A673 (cell line): Measurements from ENCODE around the gene OSGEP. TPM values are rescaled to one million over a fixed set of nuclear protein-coding genes. Genes with fewer than 3 reads are reported as not detected.

ENCODE experiments used
- BruUV-seq: library from RNA; stranded (reverse); fragments of 400-500 nt; replicated peaks from 2 replicates; lab custom pipeline; 2021; lab: Mats Ljungman, UMichigan
- CTCF ChIA-PET: fragments of 300-600 bp; sonication (Branson Sonifier 250); formaldehyde crosslinking; loops from one replicate; lab custom pipeline; 2022; ENCODE audit warnings: antibody characterized with exemption; lab: Charles Lee
- POLR2A ChIA-PET: fragments of 300-600 bp; sonication (Branson Sonifier 250); formaldehyde crosslinking; loops from one replicate; lab custom pipeline; 2022; ENCODE audit warnings: antibody characterized with exemption; ENCODE audit not compliant: low non-redundant PET; lab: Charles Lee
- DNase-seq: peaks from one replicate; pipeline ENCODE4 v3.0.0-alpha.2; 2015; ENCODE audit warnings: low spot score
- H3K27ac ChIP-seq: fragments of 200-600 bp; sonication (generic); 2 replicates; pipeline ENCODE4 v1.5.1; 2016; ENCODE audit warnings: mixed run types, low read depth, mild to moderate bottlenecking, mixed read lengths, antibody characterized with exemption, low read length; ENCODE audit not compliant: poor library complexity, severe bottlenecking
- H3K27me3 ChIP-seq: fragments of 200-600 bp; sonication (generic); replicated peaks from 2 replicates; pipeline ENCODE4 v1.6.1; 2017; ENCODE audit warnings: mixed run types, low read depth, mild to moderate bottlenecking, mixed read lengths, antibody characterized with exemption, low read length; ENCODE audit not compliant: insufficient read depth, poor library complexity
- H3K36me3 ChIP-seq: fragments of 200-600 bp; sonication (generic); 2 replicates; pipeline ENCODE4 v1.6.1; 2016; ENCODE audit warnings: mixed run types, mild to moderate bottlenecking, mixed read lengths, antibody characterized with exemption, low read length; ENCODE audit not compliant: insufficient read depth, poor library complexity, severe bottlenecking
- H3K4me1 ChIP-seq: fragments of 200-600 bp; sonication (generic); 2 replicates; pipeline ENCODE4 v1.6.1; 2017; ENCODE audit warnings: mixed run types, mild to moderate bottlenecking, mixed read lengths, antibody characterized with exemption, low read length; ENCODE audit not compliant: insufficient read depth, poor library complexity, severe bottlenecking
- H3K4me3 ChIP-seq: fragments of 200-600 bp; sonication (generic); 2 replicates; pipeline ENCODE4 v1.5.1; 2016; ENCODE audit warnings: low read depth, mixed run types, mild to moderate bottlenecking, mixed read lengths, low read length; ENCODE audit not compliant: poor library complexity, severe bottlenecking
- H3K9me3 ChIP-seq: fragments of 200-600 bp; sonication (generic); 2 replicates; pipeline ENCODE4 v1.6.1; 2016; ENCODE audit warnings: mixed run types, low read depth, mild to moderate bottlenecking, mixed read lengths, antibody characterized with exemption, low read length; ENCODE audit not compliant: poor library complexity, severe bottlenecking
- EZH2 ChIP-seq: fragments of 200-600 bp; sonication (generic); IDR thresholded peaks from 2 replicates; pipeline ENCODE4 v1.6.1; 2017; ENCODE audit warnings: borderline replicate concordance, low read depth, mild to moderate bottlenecking, mixed read lengths, antibody characterized with exemption, low read length; ENCODE audit not compliant: poor library complexity, severe bottlenecking
- intact Hi-C: fragments of 100-400 bp; cut with micrococcal nuclease; formaldehyde crosslinking; loops from one replicate; pipeline ENCODE4 v1.10.0; 2022; ENCODE audit not compliant: unreplicated experiment
- total RNA-seq: library from RNA; stranded (reverse); gene quantifications from 2 replicates; pipeline ENCODE4 v1.2.3, GENCODE V29; 2021
- TF ChIP-seq, protein P1 (sequence below): fragments of 300-800, 200-600 bp; sonication (generic); conservative IDR thresholded peaks from 2 replicates; pipeline ENCODE4 v1.5.1; 2017; ENCODE audit warnings: low read depth, mild to moderate bottlenecking, antibody characterized with exemption, low read length, moderate library complexity, mixed read lengths

The OSGEP gene
- total RNA-seq, 1 experiment from 2014 or later, result 67.8 TPM

DNA sequence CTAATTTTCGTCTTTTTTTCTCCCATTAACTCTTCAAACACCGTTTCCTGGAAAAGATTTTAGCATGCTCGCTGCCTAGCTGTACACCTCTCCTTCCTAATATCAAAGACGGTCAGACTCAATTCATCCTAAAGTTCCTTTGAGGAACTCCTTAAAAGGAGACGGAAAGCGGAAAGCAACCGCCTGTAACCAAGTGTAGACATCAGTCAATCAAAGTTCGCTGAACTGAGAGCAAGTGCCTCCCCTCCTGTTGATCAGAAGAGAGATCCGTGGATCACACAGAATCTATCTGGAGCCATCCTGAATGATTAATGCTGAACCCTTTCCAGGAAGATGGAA, 40.9 kb downstream of the OSGEP start:
- no peaks in the 10 kb centered on the region for H3K9me3 ChIP-seq
- no peaks in the 10 kb centered on the region for H3K36me3 ChIP-seq
- H3K4me1 ChIP-seq, result peaks cover 13% of the 10 kb centered on the region
- CTCF ChIA-PET, result interaction anchor here (0.6 kb wide), 1 partner anchor 288 kb away, joined by 6 read pairs; no protein-coding TSS in a partner anchor
- peak overlapping the region; percentile 85 for H3K27ac ChIP-seq
- peak overlapping the region; percentile 78 for H3K4me3 ChIP-seq
- POLR2A ChIA-PET, result no interaction called here
- intact Hi-C loops, result loop anchor here (2.0 to 5.0 kb wide), 2 partner anchors 195 to 269 kb away; partner anchors contain the start of gene RNASE4
- no peaks in the 10 kb centered on the region for H3K27me3 ChIP-seq
- TSS peak; percentile 90 for BruUV-seq
- TF ChIP-seq EZH2, result no peak
- TF ChIP-seq, protein P1, sequence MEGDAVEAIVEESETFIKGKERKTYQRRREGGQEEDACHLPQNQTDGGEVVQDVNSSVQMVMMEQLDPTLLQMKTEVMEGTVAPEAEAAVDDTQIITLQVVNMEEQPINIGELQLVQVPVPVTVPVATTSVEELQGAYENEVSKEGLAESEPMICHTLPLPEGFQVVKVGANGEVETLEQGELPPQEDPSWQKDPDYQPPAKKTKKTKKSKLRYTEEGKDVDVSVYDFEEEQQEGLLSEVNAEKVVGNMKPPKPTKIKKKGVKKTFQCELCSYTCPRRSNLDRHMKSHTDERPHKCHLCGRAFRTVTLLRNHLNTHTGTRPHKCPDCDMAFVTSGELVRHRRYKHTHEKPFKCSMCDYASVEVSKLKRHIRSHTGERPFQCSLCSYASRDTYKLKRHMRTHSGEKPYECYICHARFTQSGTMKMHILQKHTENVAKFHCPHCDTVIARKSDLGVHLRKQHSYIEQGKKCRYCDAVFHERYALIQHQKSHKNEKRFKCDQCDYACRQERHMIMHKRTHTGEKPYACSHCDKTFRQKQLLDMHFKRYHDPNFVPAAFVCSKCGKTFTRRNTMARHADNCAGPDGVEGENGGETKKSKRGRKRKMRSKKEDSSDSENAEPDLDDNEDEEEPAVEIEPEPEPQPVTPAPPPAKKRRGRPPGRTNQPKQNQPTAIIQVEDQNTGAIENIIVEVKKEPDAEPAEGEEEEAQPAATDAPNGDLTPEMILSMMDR, result no peak
- peak; percentile 18 for DNase-seq

DNA sequence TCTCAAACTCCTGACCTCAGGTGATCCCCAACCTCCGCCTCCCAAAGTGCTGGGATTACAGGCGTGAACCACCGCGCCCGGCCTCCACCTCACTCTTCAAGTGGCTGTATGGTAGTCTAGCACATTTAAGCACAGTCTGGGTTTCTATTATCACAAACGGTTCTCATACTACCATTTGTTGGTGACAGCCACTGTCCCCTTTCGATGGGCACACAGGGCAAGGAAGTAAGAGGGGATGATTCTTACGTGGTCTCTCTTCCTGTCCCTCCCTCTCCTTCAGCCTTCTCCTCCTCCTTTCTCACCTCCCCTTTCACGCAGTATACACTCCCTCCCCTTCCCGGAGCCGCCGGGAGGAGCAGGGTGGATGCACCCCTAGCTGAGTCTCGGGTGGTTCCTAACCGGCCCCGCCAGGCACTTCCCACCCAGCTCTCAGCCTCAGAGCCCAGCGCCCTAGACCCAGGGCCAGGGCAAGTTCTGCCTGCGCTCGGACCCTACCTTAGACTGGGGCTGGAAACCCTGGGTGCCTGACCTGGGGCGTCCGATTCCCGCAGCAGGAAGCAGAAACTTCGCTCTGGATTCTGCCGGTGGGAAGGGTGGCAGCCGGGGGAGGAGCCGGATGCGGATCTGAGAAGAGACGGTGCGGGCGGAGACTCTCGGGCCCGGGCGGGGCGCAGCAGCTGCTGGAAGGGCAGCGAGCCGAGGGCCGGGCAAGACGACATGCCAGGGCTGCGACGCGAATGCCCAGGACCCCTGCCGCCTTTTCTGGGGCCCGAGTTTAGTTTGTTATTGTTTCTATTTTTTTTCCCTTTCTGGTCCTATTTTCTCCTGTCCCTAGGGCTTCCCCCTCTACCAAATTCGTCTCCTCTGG, 41.5 kb downstream of the OSGEP start, which contains the start of gene TEP1:
Gene TEP1 (minus strand): TSS at position 626 of the 868 bp plus-strand sequence. CDS start 5,062 bp downstream, outside the sequence.
- Histone ChIP-seq H3K27ac (peak within 1 kb of the TSS; percentile 85), H3K27me3 (no peaks in the 10 kb centered on the region), H3K9me3 (no peaks in the 10 kb centered on the region), H3K36me3 (peaks cover under 1% of the 10 kb centered on the region), H3K4me3 (peak within 1 kb of the TSS; percentile 78), H3K4me1 (peaks cover 13% of the 10 kb centered on the region)
- DNase-seq, result peak; percentile 89
- BruUV-seq, result TSS peak; percentile 65
- POLR2A ChIA-PET, result interaction anchor here (0.6 to 0.9 kb wide), 3 partner anchors 49 to 71 kb away, joined by 4 to 6 read pairs (median 5); no protein-coding TSS in a partner anchor
- intact Hi-C loops, result loop anchor here (2.0 to 5.0 kb wide), 2 partner anchors 196 to 269 kb away; partner anchors contain the start of gene RNASE4
- CTCF ChIA-PET, result interaction anchor here (0.6 kb wide), 1 partner anchor 289 kb away, joined by 6 read pairs; no protein-coding TSS in a partner anchor
- TF ChIP-seq EZH2, result no peak
- TF ChIP-seq, protein P1, result no peak

DNA sequence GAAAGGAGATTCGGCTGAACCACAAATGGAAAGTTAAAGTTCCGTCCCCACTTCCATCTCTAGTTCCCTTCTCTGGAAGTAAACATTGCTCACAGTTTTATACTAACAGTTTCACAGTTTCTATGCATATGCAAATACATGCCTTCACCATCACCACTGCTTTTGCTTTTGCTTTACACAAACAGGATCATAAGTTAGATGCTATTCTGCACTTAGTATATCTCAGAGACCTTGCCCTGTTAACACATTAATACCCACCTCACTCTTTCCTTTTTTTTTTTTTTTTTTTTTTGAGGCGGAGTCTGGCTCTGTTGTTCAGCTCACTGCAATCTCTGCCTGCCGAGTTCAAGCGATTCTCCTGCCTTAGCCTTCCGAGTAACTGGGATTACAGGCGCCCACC, 42.2 kb downstream of the OSGEP start:
- Histone ChIP-seq H3K27ac (no peak overlapping the region), H3K27me3 (no peaks in the 10 kb centered on the region), H3K4me1 (peaks cover 13% of the 10 kb centered on the region), H3K4me3 (peak overlapping the region; percentile 78), H3K9me3 (no peaks in the 10 kb centered on the region), H3K36me3 (peaks cover 8% of the 10 kb centered on the region)
- peak; percentile 7 for DNase-seq
- BruUV-seq, result no TSS peak
- ChIA-PET CTCF (no interaction called here), POLR2A (interaction anchor here (0.6 to 0.9 kb wide), 2 partner anchors 49 to 57 kb away, joined by 4 to 5 read pairs; no protein-coding TSS in a partner anchor)
- TF ChIP-seq EZH2, result no peak
- TF ChIP-seq, protein P1, result no peak
- intact Hi-C loops, result loop anchor here (2.0 to 5.0 kb wide), 2 partner anchors 196 to 270 kb away; partner anchors contain the start of gene RNASE4
